Coronary artery (tissue), 2 donors: ENCODE data around the gene OLFML2A.
"Not testable (repeated sequence)": the region's sequence is repeated elsewhere in the genome, so short reads cannot be mapped to it uniquely, and the experiment has no call there.

Source experiments
- DNase-seq: peaks from one replicate; pipeline ENCODE4 v3.0.0-alpha.2; 2017; ENCODE audit warnings: low spot score
- H3K27ac ChIP-seq, 2 donors: fragments of 200-600 bp; sonication (generic); one replicate each; pipeline ENCODE4 v1.5.1; 2016 to 2019
- H3K4me3 ChIP-seq: fragments of 200-600 bp; sonication (generic); 2 replicates; pipeline ENCODE4 v1.5.1; 2016; ENCODE audit warnings: mild to moderate bottlenecking, moderate library complexity
- TF ChIP-seq, protein P1 (sequence below): fragments of 200-600 bp; sonication (generic); IDR thresholded peaks from one replicate; pipeline ENCODE4 v1.5.1; 2019; ENCODE audit warnings: antibody characterized with exemption

OLFML2A gene

DNA sequence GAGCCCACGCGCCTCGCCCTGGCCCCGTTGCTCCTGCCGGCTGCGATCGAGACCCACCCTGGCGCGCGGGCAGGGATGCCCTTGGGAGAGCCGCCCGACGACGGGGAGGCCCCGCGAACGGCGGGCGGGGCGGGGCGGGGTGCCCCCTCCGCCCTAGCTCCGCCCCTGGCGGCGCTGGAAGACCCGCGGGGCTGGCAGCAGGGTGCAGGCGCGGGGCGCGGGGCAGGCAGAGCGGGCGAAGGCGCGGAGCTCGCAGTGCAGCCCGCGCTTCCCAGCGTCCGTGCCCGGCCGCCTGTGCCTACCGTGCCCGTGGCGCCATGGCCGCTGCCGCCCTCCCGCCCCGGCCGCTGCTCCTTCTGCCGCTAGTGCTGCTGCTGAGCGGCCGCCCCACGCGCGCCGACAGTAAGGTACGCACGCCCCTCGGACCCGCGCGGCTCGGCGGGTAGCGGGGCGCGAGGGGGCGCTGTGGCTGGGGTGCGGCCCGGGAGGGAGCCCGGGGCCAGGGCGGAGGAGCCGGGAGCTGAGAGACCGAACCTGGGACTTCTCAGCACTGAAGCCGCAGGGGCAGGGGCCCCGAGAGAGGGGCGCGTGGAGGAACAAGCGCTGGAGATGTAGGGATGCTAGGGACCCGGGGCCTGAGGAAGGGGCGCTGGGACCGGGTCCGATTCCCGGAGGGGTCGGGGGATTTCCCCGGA is at the start of gene OLFML2A:
Gene OLFML2A (plus strand): TSS at position 180 of the 695 bp plus-strand sequence. CDS start 138 bp downstream, at position 318.
- Histone ChIP-seq H3K27ac (peak within 1 kb of the TSS; percentile 2 to 78), H3K4me3 (peak within 1 kb of the TSS; percentile 93)

DNA sequence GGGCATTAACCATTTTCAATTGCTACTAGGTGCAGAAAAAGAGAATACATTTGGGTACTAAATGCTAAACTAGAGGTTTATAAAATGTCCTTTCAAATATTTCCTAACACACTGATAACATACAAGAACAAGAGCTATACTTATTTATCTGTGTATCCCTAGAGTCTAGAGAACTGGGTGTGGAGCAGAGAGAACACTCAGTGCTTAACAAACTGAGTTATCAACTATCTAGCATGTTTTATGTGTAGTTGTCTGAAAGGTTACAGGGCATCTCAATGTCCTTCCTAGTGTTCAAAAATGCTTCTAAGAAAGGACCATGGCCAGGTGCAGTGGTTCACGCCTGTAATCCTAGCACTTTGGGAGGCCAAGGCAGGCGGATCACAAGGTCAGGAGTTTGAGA is 46.2 kb upstream of the OLFML2A start:
- H3K27ac ChIP-seq, result no peak overlapping the region
- no peak overlapping the region for H3K4me3 ChIP-seq
- DNase-seq, result no peak
- TF ChIP-seq, protein P1, sequence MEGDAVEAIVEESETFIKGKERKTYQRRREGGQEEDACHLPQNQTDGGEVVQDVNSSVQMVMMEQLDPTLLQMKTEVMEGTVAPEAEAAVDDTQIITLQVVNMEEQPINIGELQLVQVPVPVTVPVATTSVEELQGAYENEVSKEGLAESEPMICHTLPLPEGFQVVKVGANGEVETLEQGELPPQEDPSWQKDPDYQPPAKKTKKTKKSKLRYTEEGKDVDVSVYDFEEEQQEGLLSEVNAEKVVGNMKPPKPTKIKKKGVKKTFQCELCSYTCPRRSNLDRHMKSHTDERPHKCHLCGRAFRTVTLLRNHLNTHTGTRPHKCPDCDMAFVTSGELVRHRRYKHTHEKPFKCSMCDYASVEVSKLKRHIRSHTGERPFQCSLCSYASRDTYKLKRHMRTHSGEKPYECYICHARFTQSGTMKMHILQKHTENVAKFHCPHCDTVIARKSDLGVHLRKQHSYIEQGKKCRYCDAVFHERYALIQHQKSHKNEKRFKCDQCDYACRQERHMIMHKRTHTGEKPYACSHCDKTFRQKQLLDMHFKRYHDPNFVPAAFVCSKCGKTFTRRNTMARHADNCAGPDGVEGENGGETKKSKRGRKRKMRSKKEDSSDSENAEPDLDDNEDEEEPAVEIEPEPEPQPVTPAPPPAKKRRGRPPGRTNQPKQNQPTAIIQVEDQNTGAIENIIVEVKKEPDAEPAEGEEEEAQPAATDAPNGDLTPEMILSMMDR, result no peak

More for the DNA sequence above, at the start of gene OLFML2A:
- DNase-seq, result no peak
- TF ChIP-seq, protein P1, result no peak

DNA sequence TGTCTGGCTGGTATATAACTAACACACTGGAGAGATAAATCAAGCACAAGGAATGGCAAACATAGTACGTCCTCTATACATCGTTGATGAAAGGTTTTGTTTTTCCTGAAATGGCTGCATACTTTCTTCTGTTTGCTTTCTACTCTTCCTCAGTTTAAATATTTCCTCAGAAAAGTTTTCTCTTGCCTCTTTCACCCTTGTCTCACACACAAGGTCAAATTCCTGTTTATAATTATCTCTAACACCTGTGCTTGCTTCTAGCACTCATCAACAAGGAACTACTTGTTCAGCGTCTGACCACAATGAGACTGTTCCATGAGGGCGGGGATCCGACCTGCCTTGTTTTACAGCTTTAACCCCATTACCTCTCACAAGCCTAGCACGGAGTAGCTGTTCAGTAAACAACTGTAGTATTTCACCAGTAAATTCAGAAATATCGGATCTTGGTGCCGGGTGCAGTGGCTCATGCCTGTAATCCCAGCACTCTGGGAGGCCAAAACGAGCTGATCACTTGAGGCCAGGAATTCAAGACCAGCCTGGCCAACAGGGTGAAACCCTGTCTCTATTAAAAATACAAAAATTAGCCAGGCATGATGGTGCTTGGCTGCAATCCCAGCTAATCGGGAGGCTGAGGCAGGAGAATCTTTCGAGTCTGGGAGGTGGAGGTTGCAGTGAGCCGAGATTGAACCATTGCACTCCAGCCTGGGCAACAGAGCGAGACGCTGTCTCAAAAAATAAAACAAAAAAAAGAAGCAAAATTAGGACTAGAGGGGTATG is 42.8 kb upstream of the OLFML2A start:
- no peak for DNase-seq

DNA sequence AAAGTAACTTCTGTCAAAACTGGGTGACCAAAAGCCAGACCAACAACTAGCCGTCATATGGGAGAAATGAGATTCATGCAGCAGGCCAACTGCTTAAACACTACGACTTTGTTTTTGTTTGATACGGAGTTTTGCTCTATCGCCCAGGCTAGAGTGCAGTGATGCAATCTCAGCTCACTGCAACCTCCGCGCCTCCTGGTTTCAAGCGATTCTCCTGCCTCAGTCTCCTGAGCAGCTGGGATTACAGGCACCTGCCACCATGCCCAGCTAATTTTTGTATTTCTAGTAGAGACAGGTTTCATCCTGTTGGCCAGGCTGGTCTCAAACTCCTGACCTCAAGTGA is 42.2 kb upstream of the OLFML2A start:
- DNase-seq, H3K4me3 ChIP-seq, H3K27ac ChIP-seq: not testable (repeated sequence)

More for the DNA sequence above, 42.8 kb upstream of the OLFML2A start:
- Histone ChIP-seq H3K27ac (no peak overlapping the region), H3K4me3 (no peak overlapping the region)
- TF ChIP-seq, protein P1, result no peak

DNA sequence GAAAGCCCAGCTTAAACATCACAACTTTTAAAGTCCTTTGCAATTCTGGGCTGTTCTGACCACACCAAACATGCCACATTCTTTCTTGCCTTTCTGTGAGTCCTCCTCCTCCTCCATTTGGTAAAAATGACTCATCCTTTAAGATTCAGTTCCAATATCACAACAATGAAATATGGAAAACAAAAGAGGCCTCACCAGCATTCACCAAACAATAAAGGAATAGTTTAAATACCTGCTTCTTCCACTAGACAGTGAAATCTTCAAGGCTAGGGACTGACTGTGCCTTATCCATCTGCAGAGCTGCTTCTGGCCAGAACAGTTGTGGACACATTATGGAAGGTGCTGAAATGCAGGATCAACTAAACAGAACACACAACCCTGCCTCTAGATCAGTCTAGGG is 41.8 kb upstream of the OLFML2A start:
- Histone ChIP-seq H3K27ac (no peak overlapping the region), H3K4me3 (no peak overlapping the region)
- TF ChIP-seq, protein P1, result no peak
- DNase-seq, result no peak

DNA sequence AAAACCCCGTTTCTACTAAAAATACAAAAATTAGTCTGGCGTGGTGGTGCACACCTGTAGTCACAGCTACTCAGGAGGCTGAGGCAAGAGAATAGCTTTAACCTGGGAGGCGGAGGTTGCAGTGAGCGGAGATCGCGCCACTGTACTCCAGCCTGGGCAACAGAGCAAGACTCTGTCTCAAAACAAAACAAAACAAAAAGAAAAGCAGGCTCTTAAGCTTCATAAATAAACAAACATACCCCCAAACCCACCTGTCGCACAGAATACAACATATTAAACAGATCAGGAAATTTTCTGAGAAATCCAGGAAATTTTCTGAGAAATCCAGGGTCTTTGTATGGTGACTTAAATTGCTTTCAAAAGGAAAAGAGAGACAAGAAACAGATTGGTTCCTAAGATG is 38.9 kb upstream of the OLFML2A start:
- not testable (repeated sequence) for H3K27ac ChIP-seq, H3K4me3 ChIP-seq, DNase-seq

DNA sequence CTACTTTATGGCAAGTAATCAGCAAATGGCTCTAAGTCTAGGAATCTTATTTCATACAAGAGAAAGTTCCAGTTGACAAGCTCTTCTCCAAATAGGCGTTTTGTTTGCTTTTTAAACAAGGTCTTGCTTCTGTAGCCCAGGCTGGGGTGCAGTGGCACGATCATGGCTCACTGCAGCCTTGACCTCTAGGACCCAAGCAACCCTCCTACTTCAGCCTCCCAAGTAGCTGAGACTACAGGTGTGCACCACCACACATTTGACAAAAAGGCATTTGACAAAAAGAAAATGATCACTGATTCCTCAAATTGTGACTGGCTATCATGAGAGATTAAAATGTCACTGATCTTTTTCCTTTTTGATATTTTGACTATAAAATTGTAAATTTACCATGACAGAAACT is 37.6 kb upstream of the OLFML2A start:
- no peak for DNase-seq
- no peak overlapping the region for H3K4me3 ChIP-seq
- TF ChIP-seq, protein P1, result no peak
- H3K27ac ChIP-seq, result no peak overlapping the region

DNA sequence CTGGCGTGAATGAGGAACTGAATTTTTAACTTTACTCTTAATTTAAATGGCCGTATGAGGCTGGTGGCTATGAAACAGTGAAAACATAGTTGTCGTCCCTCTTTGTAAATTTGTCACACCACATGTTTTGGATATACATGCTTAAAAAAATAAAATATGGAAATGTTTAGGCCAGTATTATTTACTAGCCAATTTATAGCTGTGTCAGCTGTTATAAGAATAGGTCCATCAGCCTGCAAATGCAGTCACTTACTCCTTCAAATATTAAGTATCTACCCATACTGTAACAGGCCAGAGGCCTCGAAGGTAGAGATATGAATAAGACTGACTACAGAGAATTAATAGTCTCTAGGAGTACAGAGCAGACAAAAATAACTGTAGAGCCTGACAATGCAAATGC is 35.8 kb upstream of the OLFML2A start:
- Histone ChIP-seq H3K27ac (no peak overlapping the region), H3K4me3 (no peak overlapping the region)
- TF ChIP-seq, protein P1, result no peak
- no peak for DNase-seq
